GM12878 (cell line): ENCODE data around the gene SLC49A4.

Experiments
- ATF2 ChIP-seq: IDR thresholded peaks from 2 replicates; pipeline ENCODE4 v1.6.1; 2012; ENCODE audit warnings: low read length, inconsistent platforms
- CEBPZ ChIP-seq: fragments of 150-350 bp; IDR thresholded peaks from 2 replicates; pipeline ENCODE4 v1.6.1; 2016; ENCODE audit warnings: low read depth, low read length
- CREB1 ChIP-seq: IDR thresholded peaks from 2 replicates; pipeline ENCODE4 v1.6.1; 2012; ENCODE audit warnings: low read depth, mild to moderate bottlenecking, inconsistent platforms
- CTCF ChIP-seq, 3 experiments: IDR thresholded peaks in 2 of 3; conservative IDR thresholded peaks in 1 of 3; 2 replicates each; pipeline ENCODE4 v1.5.1; 2011; ENCODE audit warnings: low read depth in 3 of 3, low read length in 3 of 3, mild to moderate bottlenecking in 3 of 3, control low read depth in 2 of 3, moderate library complexity in 2 of 3, inconsistent platforms in 1 of 3, mixed read lengths in 1 of 3; ENCODE audit not compliant: control insufficient read depth in 2 of 3, insufficient read depth in 1 of 3; ENCODE audit errors: extremely low read depth in 1 of 3
- JUND ChIP-seq: IDR thresholded peaks from 2 replicates; pipeline ENCODE4 v1.6.1; 2012; ENCODE audit warnings: low read depth, mild to moderate bottlenecking, low read length, improper control_type of control experiment, moderate library complexity
- NFYA ChIP-seq: IDR thresholded peaks from 2 replicates; pipeline ENCODE4 v1.6.1; 2011; ENCODE audit warnings: low read depth, mild to moderate bottlenecking, low read length, improper control_type of control experiment, borderline replicate concordance
- RAD51 ChIP-seq: fragments of 450-650 bp; IDR thresholded peaks from 2 replicates; pipeline ENCODE4 v1.6.1; 2016; ENCODE audit warnings: moderate library complexity, mild to moderate bottlenecking, inconsistent platforms
- REST ChIP-seq: IDR thresholded peaks from 2 replicates; pipeline ENCODE4 v1.6.1; 2012; ENCODE audit warnings: mild to moderate bottlenecking, low read depth, low read length
- SUZ12 ChIP-seq: fragments of 200-600 bp; sonication (generic); IDR thresholded peaks from one replicate; pipeline ENCODE4 v1.6.1; 2018; ENCODE audit warnings: antibody characterized with exemption, mild to moderate bottlenecking; ENCODE audit not compliant: unreplicated experiment
- TAF1 ChIP-seq: IDR thresholded peaks from 2 replicates; pipeline ENCODE4 v1.6.1; 2011; ENCODE audit warnings: mild to moderate bottlenecking, low read depth, low read length, borderline replicate concordance

GRCh38 chr3:122748347-122748746 is 46.5 kb upstream of the SLC49A4 start:
- TF ChIP-seq CTCF (IDR thresholded peaks at IDR 0.05 in 2 of 3, conservative IDR thresholded peaks at IDR 0.05 in 1 of 3; ENCODE audit: control insufficient read depth in 2 of 3, extremely low read depth in 1 of 3, insufficient read depth in 1 of 3, low read depth in 3 of 3, low read length in 3 of 3) (no peak), SUZ12 (no peak), NFYA (no peak), RAD51 (no peak), TAF1 (no peak), REST (no peak), CEBPZ (no peak), ATF2 (no peak), CREB1 (no peak), JUND (no peak)
